ENCODE measurements around the gene FGF23.
"Not testable (repeated sequence)": the region's sequence is repeated elsewhere in the genome, so short reads cannot be mapped to it uniquely, and the experiment has no call there.

Gene FGF23

DNA sequence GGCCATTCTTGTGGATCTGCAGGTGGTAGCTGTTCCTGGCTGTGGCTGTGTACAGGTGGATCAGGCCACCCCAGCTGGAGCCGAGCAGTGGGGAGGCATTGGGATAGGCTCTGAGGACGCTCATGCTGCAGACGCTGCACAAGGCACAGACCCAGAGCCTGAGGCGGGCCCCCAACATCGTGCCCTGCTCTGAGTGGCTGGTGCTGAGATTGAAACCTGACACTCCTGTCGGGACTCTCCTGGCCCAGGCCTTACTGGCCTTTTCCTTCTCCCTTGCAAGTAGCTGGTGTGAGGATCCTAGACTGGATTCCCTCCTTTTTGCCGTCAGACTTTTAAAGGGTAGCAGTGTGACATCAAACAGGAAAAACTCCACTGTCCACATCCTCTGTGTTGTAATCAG is at the start of gene FGF23:
Gene FGF23, minus strand, starts transcription at position 308 of the 400 bp plus-strand sequence. Its CDS starts 130 bp downstream, at position 178.
- DNase-seq (ENCODE audit: low read depth, low spot score): peak; percentile 69

GRCh38 chr12:4424422-4424821 is 44.9 kb upstream of the FGF23 start:
- DNase-seq (ENCODE audit: low read depth, low spot score): no peak

DNA sequence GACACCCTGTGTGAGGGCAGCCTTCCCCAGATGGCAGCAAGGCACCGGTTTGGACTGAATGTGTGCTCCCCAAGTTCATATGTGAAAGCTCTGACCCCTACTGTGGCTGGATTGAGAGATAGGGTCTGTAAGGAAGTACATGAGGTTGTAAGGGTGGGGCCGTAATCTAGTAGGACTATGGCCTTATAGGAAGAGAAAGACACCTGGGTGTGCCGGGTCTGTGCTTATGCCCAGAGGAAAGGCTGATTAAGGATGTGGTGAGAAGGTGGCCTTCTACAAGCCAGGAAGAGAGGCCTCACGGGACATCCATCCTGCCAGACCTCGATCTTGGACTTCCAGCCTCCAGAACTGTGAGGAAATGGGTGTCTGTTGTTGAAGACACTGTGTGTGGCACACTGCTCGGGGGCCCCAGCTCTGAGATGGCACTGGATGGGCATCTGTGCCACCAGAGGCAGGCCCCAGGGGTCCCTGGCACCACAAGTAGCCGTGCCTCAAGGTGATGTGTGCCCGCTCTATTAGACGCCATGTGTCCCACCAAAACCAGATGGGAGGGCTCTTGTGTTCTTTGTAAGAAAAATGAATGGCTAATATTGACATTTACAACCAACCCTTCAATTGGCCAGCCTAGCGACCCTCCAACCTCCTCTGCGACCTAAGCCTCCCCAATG is 44.1 kb upstream of the FGF23 start:
- no peak for DNase-seq (ENCODE audit: low read depth, low spot score)

DNA sequence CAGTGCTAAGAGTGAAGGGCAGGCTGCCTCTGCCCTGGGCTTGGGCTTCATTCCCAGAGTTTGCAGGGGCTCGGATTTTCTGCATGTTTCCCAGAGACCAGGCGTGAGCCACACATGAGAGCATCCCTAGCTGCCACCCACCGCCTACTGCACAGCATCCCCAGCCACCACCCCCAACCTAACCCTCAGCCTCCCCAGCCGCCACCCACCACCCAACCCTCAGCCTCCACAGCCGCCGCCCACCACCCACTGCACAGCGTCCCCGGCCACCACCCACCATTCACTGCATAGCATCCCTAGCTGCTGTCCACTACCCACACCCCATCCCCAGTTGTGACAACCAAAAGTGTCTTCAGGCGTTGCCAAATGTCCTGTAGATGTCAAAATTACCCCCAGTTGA is 43.5 kb upstream of the FGF23 start:
- no peak for DNase-seq (ENCODE audit: low read depth, low spot score)

- DNase-seq (ENCODE audit: low read depth, low spot score): peak; percentile 42
Measured at GRCh38 chr12:4421590-4422031, 42.1 kb upstream of the FGF23 start.

DNA sequence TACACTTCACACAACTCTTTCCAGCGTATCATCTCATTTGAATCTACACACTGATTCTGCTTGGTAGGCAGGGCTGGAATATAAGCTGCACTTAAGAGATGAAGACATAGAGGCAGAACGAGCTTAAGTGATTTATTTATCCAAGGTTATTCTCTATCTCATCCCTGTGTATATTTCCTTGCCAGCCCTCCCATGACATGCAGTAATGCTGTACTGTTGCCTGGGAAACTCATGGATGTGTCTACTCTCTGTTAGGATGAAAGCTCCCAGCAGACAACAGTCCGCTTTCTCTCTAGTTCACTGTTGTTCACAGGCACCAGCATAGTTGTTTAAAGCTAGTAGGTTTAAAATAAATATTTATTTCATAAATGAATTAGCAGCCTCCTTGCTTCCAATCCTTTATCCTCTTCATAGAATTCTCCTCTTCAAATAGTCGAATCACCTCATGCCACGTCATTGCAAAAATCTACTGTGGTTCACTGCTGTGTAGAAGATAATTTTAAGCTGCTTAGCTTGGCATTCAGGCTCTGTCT is 40.7 kb upstream of the FGF23 start:
- DNase-seq (ENCODE audit: low read depth, low spot score): no peak

DNA sequence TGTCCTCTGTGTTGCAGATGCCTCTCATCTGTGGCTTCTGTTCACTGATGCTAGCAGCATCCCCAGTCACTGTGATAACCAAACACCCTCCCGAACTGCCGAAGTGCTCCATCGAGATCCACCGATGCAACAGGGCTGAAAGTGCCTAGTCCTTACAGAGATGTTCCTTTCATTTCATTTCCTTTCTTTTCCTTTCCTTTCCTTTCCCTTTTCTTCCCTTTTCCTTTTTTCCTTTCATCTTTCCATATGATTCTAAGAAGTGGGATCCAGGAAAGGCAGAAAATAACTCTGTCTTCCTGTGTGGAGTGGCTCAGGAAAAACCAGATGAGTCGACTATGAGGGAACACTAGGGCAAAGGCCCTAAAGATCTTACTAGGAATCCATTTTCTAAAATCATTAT is 39.4 kb upstream of the FGF23 start:
- no peak for DNase-seq (ENCODE audit: low read depth, low spot score)

DNA sequence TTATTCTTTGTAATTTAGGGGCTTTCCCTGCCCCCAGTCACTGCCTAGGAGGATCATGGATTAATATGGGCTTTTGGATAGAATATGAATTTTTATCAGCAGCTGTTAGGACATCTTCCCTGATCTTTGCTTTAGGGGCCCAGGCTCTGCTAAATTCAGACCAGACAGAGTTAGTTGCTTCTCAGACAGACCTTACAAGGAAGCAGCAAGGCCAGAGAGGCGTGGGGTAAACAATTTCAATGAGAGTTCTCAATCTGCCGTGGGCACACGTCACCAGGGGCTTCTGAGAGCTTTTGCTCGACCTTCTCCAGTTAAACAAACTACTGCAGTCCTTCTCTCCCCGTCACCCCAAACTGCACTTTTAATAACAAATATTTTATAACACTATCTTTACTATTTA is 38.4 kb upstream of the FGF23 start:
- no peak for DNase-seq (ENCODE audit: low read depth, low spot score)

DNA sequence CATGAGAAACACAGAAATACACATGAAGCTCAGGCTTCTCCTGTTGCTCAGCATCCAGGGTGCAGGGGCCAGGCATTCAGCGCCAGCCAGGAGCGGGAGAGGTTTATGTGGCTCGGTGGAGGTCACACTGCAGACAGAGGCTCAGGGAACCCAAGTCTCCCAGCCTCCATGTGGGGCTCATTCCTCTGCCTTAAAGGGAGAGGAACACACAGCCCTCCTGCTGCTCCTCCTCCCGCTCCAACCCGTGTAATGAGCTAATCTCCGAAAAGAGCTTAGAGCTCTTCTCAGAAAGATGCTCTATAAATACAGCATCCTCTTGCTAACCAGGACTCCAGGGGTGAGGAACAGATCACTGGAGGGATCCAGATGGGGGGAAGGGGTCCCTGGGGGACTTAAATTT is 37.9 kb upstream of the FGF23 start:
- DNase-seq (ENCODE audit: low read depth, low spot score): no peak

GRCh38 chr12:4416276-4416675 is 36.8 kb upstream of the FGF23 start:
- DNase-seq (ENCODE audit: low read depth, low spot score): no peak

DNA sequence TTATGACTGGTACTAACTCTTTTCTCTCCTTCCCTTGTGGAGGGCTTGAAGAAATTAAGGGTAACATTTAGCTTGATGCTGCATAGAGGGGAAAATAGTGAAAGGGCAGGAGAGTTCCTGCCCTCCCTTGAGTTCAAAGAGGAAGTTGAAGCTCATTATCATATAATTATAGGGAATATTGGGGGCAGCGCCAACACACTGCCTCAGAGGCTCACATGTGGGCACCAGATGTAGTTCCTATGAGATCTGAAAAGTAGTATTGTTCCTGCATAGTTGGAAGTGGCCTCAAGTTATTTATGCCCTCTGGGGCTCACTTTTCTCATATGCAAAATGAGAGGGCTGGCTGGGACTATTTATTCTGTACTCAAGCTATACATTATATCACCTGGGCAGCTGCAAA is 33.0 kb upstream of the FGF23 start:
- DNase-seq (ENCODE audit: low read depth, low spot score): no peak

- DNase-seq (ENCODE audit: low read depth, low spot score): no peak
Measured at GRCh38 chr12:4412056-4412455, 32.5 kb upstream of the FGF23 start.

GRCh38 chr12:4407136-4407535 is 27.6 kb upstream of the FGF23 start:
- no peak for DNase-seq (ENCODE audit: low read depth, low spot score)

GRCh38 chr12:4404877-4405637 is 25.5 kb upstream of the FGF23 start:
- DNase-seq (ENCODE audit: low read depth, low spot score): not testable (repeated sequence)

GRCh38 chr12:4402996-4403395 is 23.5 kb upstream of the FGF23 start:
- no peak for DNase-seq (ENCODE audit: low read depth, low spot score)

DNA sequence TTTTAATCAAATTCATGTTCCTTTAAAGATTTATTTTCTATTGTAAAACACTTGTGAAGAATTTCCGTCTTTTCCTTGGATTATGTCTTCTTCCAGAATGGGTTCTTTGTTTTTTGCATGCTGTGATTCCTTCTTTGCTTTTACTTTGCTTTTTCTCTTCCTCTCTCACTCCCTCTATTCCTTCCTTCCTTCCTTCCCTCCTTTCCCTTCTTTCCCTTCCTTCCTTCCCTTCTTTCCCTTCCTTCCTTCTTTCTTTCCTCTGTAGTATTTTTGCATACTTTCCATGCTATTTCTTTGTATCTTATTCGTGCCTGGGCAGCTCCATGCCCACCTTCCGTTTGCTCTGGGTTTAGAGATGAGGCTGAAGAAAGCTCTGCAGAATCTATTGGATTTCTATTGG is 21.6 kb upstream of the FGF23 start:
- no peak for DNase-seq (ENCODE audit: low read depth, low spot score)

- DNase-seq (ENCODE audit: low read depth, low spot score): no peak
Measured at GRCh38 chr12:4395818-4396217, 16.3 kb upstream of the FGF23 start.

GRCh38 chr12:4393211-4393610 is 13.7 kb upstream of the FGF23 start:
- no peak for DNase-seq (ENCODE audit: low read depth, low spot score)

GRCh38 chr12:4392223-4392742 is 12.8 kb upstream of the FGF23 start:
- no peak for DNase-seq (ENCODE audit: low read depth, low spot score)

GRCh38 chr12:4388662-4389061 is 9.2 kb upstream of the FGF23 start:
- no peak for DNase-seq (ENCODE audit: low read depth, low spot score)

DNA sequence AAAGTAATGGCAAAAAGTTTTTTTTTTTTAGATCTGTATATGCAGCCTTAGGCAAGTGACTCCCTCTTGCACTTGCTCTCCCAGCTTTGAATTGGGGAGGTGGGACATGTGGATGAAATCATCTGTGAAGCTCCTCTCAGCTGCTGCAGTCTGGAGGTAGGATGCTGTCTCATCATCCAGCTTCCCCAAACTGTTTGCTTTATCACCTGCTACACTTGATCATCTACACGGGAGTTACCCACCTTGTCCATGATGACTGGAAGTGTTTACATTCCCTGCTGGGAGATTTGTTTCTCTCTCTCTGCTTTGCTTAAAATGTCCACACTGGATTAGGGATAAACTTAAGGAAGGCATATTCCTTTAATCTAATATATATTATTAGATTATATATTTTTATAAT is 8.5 kb upstream of the FGF23 start:
- DNase-seq (ENCODE audit: low read depth, low spot score): no peak

DNA sequence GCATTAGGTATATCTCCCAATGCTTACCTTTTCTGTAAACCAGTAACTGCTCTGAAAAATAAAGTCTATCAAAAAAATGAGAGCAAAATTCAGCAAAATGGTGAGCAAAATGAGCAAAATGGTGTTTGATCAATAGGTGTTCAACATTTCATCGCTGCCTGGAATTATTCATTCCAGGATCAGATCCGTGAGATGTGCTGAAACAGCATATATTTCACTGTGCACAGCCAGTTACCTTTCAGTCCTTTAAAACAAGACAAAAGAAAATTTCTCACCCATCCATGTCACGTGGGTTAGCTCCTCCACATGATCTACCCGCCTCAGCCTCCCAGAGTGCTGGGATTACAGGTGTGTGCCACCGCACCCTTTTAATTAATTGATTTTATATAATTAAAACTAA is 8.1 kb upstream of the FGF23 start:
- DNase-seq (ENCODE audit: low read depth, low spot score): no peak

DNA sequence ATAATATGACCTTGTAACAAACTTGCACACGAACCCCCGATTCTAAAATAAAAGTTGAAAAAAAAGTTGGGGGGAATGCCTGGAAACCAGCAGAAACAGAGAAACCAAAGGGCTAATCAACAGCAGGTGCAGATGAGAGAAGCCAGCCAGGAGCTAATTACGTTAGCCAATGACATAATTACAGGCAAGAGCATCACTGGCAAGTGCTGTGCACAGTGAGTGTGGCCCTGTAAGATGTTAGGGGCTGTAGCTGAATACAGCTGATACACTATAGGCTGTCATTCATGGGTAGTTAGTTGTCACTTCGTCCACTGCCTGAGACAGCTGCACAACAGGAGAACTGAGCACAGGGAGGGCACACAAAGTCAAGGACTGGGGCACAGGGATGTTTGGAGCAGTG is 7.3 kb upstream of the FGF23 start:
- no peak for DNase-seq (ENCODE audit: low read depth, low spot score)
